Ammon's horn (tissue), 1 donor: ENCODE measurements around the gene GPR12.
"Not testable (repeated sequence)": the region's sequence is repeated elsewhere in the genome, so short reads cannot be mapped to it uniquely, and the experiment has no call there.

ENCODE experiments used
- DNase-seq: peaks from one replicate; pipeline ENCODE4 v3.0.0-alpha.2; 2016; ENCODE audit warnings: low spot score

The GPR12 gene

GRCh38 chr13:26747706-26748105 lies 12.9 kb downstream of the GPR12 start:
- DNase-seq: no peak

DNA sequence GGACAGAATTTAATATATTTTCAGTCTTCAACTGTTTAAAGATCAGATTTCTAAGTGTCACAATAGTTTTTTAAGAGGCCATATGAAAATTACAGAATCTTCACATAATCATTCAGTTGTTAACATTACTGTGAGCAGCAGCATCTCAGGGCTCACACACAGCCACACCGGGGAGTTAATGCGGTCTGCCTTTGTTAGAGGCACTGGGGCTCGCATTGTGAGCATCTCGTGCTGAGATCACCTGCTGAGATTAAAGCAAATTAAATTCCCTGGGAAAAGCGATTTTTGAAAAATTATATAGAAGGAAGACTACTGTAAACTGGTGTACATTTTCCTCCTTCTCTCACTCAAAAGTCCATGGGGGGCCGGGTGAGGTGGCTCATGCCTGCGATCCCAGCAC lies 16.6 kb downstream of the GPR12 start:
- no peak for DNase-seq

DNA sequence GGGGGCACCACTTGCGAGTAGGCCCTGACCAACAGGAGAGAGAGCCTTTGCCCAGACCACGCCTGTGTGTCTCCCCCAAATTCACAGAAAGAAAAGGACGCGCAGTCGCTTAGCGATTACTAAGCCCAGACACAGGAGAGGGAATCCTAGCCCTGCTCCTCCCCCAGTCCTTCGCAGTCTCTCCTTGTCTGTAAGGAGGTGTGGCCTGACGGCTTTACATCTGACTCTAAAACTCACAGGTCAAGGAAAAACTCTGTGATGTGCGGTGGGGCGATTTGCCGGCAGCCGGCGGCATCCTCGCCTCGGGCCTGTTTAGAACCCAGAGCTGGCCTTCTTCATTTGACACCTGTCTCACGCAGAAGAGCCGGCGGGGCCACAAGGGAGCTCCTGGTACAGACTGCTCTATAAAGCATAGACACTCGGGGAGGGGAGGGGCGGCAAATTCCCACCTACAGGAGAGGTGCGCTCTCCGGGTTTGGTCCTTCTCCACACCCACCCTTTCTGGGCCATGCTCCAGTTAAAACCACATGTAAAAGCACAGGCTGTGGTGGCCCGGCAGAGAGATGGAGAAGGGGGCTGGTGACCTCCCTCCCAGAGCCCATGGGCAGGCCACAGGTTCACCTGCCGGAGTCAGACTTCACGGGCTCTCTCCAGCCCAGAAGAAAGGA lies 17.8 kb downstream of the GPR12 start:
- DNase-seq: no peak

DNA sequence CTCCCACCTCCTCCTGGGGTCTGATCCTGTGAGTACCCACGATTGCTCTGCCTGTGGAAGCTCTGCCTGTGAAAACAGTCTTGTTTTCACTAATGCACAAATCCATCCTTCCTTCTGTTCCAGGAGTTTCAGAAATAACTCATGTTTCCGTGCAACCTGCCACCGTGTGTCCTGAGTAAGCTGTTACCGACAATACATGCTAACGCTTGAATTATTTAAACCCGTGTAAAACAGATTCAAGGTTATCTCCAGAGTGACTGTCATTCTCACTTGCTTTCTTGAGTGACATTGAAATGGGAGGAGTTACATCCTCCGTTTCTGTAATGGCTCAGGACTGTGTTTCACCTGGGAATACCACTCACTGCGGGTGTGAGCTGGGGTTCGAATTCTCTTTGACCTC lies 24.9 kb downstream of the GPR12 start:
- DNase-seq: no peak

DNA sequence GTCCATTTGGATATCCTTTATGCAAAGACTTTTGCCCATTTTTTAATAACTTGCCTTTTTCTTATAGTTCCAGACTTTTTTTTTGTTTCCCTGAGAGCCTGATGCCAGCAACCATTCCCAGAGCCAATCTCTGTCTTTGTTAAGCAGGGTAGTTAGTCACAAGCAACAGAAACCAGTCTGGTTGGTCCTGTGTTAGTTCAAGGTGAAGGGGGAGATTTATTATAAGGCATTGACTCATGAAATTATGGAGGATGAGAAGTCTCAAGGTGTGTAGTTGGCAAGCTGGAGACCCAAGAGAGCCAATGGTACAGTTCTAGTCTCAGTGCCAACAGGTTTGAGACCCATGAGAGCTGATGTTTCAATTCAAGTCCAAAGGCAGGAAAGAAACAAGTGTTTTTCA lies 33.0 kb downstream of the GPR12 start:
- DNase-seq: no peak

- no peak for DNase-seq
Observed at GRCh38 chr13:26727122-26727521, 33.5 kb downstream of the GPR12 start.

- DNase-seq: no peak
Observed at GRCh38 chr13:26726684-26727083, 33.9 kb downstream of the GPR12 start.

- DNase-seq: not testable (repeated sequence)
Observed at GRCh38 chr13:26723620-26724019, 37.0 kb downstream of the GPR12 start.

GRCh38 chr13:26722321-26722720 lies 38.3 kb downstream of the GPR12 start:
- DNase-seq: no peak

- DNase-seq: peak; percentile 65
Observed at GRCh38 chr13:26721251-26722121, 39.1 kb downstream of the GPR12 start.

- DNase-seq: no peak
Observed at GRCh38 chr13:26719356-26719945, 41.1 kb downstream of the GPR12 start.

DNA sequence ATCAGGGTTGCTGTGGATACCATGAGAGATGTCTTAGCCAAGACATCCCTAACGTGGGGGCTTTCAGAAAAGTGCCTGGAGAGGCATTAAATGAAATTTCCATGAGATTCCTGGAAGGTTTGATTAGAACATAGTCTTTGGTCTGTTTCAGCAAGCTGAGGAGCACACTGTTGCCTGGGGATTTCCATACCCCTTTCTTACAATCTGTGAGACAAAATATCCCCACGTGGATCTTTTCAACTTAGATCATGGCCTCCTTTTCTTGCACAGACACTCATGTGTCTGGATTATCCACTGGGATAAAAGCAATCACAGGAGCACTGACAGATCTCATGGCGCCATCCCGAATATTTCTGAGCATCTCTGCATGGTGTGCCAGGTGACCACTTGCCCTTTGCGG lies 41.7 kb downstream of the GPR12 start:
- no peak for DNase-seq

- no peak for DNase-seq
Observed at GRCh38 chr13:26718146-26718545, 42.4 kb downstream of the GPR12 start.

DNA sequence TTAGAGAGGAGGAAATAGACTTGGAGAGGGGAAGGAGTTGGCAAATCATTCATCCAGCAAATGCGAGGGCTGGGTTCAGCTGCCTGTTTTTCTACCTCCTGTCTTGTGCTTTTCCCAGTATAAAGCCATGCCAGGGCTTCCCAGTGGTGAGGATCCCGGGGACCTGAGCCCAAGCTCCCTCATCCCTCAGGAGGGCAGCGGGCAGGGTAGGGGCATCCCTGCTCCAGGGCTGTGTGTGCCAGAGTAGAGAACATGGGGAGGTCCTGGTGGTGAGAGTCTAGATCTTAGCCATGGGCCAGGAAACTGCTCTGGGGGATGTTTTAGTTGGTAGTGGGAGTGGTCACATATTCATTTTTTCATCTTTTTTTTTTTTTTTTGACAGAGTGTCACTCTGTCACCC lies 43.6 kb downstream of the GPR12 start:
- no peak for DNase-seq

DNA sequence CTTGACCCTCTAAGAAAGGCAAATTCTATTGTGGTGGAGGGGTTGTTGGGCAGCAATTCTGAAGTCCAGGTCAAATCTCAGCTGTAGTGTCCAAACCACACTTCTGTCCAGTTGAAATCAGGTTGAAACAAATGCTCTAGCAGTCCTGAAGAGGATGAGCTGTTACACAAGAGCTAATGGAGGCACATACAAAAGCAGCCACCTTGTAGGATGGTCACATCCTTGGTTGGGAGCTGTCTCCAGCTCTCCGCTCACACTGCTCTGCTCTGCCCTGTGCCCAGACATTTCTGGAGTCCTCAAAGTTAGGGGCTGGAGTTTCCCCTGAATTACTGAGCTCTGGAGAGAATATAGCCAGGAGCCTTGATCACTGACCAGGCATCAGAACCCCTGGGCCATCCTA lies 47.2 kb downstream of the GPR12 start:
- no peak for DNase-seq

DNA sequence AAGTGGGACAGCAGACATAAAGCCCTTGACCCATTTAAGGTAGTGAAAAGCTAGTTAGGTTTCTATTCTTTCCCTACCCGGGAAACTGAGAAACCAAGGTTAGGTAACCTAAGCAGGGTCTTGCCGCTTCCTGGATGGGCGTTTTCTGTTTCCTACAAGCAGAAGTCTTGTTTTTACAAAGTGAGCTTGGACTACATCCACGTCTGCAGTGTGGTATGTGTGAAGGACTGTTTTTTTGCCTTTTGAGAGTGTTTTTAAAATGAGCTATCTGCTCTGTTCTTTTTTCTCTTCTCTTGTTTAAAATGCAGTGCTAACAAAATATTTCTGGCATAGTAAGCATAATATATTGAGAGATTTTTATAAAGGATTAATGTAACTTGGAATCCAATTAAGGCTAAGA lies 49.4 kb downstream of the GPR12 start:
- no peak for DNase-seq

GRCh38 chr13:26710166-26710565 lies 50.4 kb downstream of the GPR12 start:
- DNase-seq: no peak

DNA sequence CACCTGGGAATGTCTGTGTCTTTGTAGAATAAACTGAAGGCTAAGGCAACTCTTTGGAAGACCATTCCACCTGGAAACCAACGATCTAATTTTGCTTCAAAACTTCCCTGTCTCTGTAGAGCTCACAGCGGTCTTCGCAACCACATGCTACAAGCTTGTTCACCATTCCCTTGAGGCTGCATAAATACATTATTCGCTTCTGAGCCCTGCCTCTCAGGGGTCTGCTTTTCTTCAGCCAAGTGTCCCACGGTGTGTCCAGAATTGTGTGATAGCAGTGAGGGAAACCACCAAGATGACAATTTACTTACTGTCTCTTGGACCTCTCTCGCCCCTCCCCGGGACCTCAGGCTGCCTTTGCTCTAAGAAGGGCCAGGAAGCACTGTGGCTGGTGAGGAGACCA lies 51.1 kb downstream of the GPR12 start:
- no peak for DNase-seq

- no peak for DNase-seq
Observed at GRCh38 chr13:26708007-26708297, 52.6 kb downstream of the GPR12 start.

GRCh38 chr13:26707122-26708006 lies 53.2 kb downstream of the GPR12 start:
- DNase-seq: peak; percentile 83

- DNase-seq: no peak
Observed at GRCh38 chr13:26706381-26706780, 54.2 kb downstream of the GPR12 start.

DNA sequence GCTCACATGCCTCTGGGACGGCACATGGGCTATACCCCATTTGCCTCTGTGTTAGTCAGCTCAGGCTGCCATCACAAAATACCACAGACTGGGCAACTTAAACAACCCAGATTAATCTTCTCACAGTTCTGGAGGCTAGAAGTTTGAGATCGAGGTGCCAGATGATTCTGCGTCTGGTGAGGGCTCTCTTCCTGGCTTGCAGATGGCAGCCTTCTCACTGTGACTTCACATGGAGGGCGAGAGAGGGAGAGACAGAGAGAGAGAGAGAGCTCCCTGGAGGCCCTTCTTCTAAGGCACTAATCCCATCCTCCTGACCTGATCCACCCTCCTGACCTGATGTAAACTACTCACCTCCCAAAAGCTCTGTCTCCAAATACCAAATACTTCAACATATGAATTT lies 55.0 kb downstream of the GPR12 start:
- DNase-seq: no peak
